GM12801 (cell line): ENCODE results near the gene NFS1.

Source experiments
- CTCF ChIP-seq: IDR thresholded peaks from one replicate; pipeline ENCODE4 v1.5.1; 2011; ENCODE audit warnings: control low read depth; ENCODE audit not compliant: insufficient read length; ENCODE audit errors: extremely low read depth

The NFS1 gene

DNA sequence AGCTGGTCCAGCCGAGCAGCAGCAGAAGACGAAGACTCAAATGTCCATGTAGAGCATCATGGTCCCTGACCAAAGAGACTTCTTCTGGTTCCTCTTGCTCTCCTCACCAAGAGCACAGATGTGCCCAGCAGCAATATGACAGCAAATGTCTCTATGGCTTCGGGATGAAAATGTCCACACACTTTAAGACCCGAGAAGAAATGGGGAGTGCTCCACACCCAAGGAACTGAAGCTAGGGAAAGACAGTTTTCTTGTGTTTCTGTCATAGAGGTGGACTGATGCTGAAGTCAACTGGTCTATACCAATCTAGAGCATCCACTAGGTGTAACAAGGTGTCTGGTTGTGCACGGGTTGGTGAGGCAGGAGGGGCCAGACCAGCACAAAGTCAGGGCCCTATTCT, 29.9 kb downstream of the NFS1 start:
- TF ChIP-seq CTCF, result no peak

GRCh38 chr20:35665949-35666288, 33.2 kb downstream of the NFS1 start:
- no peak for TF ChIP-seq CTCF

DNA sequence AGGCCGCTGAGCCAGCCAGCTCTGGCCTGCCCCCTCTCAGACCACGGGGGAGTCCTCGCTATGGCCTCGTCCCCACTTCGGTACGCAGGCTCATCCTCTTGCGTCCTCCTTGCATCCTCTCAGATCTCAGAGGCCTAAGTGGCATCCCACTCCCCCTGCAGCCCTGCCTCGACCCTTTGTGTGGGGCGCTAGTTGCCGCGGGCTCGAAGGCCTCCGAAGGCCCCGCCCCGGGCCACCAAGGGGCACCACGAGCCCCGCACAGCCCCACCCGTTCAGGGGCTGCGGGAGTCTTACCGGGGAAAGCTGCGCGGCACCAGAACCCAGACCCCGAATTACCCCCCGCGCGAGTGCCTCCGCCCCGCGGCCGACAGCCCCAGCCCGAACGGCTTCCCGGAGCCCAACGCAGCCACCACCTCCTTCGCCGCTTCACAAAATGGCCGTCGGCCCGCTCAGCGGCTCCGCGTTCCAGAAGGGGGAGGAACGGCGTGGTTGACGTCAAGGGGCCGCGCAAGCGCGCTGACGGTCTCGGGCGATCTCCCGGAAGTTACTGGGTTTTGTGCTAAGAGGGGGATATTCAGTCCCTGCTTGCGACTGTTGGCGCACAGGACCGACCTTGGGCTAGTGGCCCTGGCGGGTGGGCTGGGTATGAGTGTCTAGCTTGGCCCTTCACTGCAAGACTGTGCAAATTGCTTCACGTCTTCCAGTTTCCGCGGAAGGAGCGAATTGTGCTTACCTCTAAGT, 34.5 kb downstream of the NFS1 start, which contains the start of the genes CPNE1 and RBM12:
Gene CPNE1, minus strand, starts transcription at position 435 of the 741 bp plus-strand sequence. CDS start 31,977 bp downstream, outside the sequence.
Gene RBM12, minus strand, starts transcription at position 435 of the 741 bp plus-strand sequence. CDS start 9,578 bp downstream, outside the sequence.
- no peak for TF ChIP-seq CTCF

GRCh38 chr20:35663516-35664465, 35.4 kb downstream of the NFS1 start:
- TF ChIP-seq CTCF, result no peak

- TF ChIP-seq CTCF, result no peak
These were observed 36.6 kb downstream of the NFS1 start for GRCh38 chr20:35662551-35662950.

GRCh38 chr20:35661908-35662307, 37.2 kb downstream of the NFS1 start:
- TF ChIP-seq CTCF, result no peak

GRCh38 chr20:35661053-35661452, 38.1 kb downstream of the NFS1 start:
- no peak for TF ChIP-seq CTCF
